ENCODE measurements around the gene HOXB5.

HOXB5 gene

DNA sequence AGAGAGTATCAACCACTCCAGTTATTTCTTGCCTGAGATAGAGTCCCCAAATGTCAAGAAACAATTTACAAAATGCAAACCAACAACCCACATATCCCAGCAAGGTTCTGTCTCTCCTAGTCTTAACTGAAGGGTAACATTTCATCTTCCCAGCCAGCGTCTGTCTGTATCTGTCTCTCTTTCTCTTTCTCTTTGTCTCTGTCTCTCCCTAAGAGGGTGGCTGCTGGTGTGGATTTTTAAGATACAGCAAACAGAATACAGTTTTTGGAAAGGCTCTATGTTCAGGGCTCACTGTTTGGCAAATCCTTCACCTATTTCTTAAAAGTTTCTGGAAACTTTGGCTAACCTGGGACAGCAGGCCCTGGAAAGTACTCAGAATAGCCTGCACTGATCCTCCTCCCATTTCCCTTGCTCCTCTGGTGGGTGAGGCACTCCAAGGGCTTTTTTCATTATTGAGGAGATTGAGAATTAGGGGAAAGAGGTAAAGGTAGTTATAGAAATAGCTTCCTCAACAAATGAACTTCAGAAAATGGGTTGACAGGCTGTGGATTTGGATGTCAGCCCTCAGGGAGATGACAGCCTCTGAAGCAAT lies 21.7 kb downstream of the HOXB5 start:
- Histone ChIP-seq H3K36me3 (ENCODE audit: control insufficient read depth, low read length) (peaks cover 4% of the 10 kb centered on the region; the same call in 1 of the 2 replicates), H4K20me1 (ENCODE audit: control insufficient read depth, insufficient read depth, low read depth, low read length) (no peaks in the 10 kb centered on the region), H3F3A (ENCODE audit: control insufficient read depth, insufficient read depth) (no peaks in the 10 kb centered on the region), H3K9me3 (ENCODE audit: control insufficient read depth, insufficient read depth, low read length) (no peaks in the 10 kb centered on the region), H3K27ac (ENCODE audit: low read depth, low read length) (no peak overlapping the region), H3K27me3 (ENCODE audit: control insufficient read depth, low read length) (no peaks in the 10 kb centered on the region), H3K4me1 (ENCODE audit: control insufficient read depth, low read length) (peaks cover 3% of the 10 kb centered on the region), H3K4me2 (ENCODE audit: low read length) (no peak overlapping the region), H3K79me2 (ENCODE audit: control insufficient read depth, low read length) (peaks cover 3% of the 10 kb centered on the region), H3K4me3 (ENCODE audit: low read length) (no peak overlapping the region), H3K9me2 (replicated peaks; ENCODE audit: control insufficient read depth, low read length) (no peaks in the 10 kb centered on the region)
- TF ChIP-seq, protein P1, sequence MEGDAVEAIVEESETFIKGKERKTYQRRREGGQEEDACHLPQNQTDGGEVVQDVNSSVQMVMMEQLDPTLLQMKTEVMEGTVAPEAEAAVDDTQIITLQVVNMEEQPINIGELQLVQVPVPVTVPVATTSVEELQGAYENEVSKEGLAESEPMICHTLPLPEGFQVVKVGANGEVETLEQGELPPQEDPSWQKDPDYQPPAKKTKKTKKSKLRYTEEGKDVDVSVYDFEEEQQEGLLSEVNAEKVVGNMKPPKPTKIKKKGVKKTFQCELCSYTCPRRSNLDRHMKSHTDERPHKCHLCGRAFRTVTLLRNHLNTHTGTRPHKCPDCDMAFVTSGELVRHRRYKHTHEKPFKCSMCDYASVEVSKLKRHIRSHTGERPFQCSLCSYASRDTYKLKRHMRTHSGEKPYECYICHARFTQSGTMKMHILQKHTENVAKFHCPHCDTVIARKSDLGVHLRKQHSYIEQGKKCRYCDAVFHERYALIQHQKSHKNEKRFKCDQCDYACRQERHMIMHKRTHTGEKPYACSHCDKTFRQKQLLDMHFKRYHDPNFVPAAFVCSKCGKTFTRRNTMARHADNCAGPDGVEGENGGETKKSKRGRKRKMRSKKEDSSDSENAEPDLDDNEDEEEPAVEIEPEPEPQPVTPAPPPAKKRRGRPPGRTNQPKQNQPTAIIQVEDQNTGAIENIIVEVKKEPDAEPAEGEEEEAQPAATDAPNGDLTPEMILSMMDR (IDR thresholded peaks at IDR 0.05; ENCODE audit: low read depth, low read length, poor library complexity, severe bottlenecking) = no peak
- TF ChIP-seq EZH2phosphoT487 (IDR thresholded peaks at IDR 0.05; ENCODE audit: borderline replicate concordance, low read length) = no peak

DNA sequence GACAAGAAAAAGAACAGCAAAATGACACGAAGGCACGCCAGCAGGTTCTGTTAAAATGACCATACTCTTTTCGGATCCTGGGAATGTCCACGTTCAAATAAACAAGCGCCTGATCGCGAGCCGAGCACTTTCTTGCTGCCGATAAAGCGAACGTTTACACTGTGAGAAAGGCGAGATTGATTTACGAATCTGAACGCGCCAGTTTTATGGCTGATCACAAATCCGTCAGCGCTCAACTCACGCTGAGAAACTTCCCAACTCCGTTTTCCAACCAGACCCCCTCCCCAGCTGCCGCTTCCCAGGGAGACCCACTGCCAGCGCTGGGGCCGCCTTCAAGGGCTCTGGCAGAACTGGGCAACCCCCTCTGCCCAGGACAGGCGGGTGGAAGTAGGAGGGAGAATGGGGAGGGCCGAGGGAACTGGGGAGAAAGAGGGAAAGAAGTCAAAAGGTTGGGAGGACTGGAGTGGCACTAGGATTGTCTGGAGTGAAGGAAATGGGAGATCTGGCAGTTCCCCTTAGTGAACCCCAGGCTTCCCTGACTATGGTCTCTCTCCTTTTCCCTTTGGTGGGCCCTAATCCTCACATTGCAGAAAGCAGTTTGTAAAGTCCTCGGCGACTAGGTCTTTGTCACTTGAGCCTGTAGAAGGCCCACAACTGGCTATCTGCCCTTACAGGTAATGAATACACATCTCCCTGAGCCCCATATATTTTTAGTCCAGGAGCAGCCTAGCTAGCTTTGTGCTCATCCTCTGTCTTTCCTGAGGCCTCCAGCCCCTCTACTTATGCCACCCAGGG lies 22.4 kb downstream of the HOXB5 start:
- Histone ChIP-seq H3K36me3 (ENCODE audit: control insufficient read depth, low read length) (peaks cover 4% of the 10 kb centered on the region; the same call in 1 of the 2 replicates), H4K20me1 (ENCODE audit: control insufficient read depth, insufficient read depth, low read depth, low read length) (no peaks in the 10 kb centered on the region), H3F3A (ENCODE audit: control insufficient read depth, insufficient read depth) (no peaks in the 10 kb centered on the region), H3K4me2 (ENCODE audit: low read length) (no peak overlapping the region), H3K27me3 (ENCODE audit: control insufficient read depth, low read length) (no peaks in the 10 kb centered on the region), H3K27ac (ENCODE audit: low read depth, low read length) (no peak overlapping the region), H3K4me3 (ENCODE audit: low read length) (no peak overlapping the region), H3K9me3 (ENCODE audit: control insufficient read depth, insufficient read depth, low read length) (no peaks in the 10 kb centered on the region), H3K9me2 (replicated peaks; ENCODE audit: control insufficient read depth, low read length) (no peaks in the 10 kb centered on the region), H3K79me2 (ENCODE audit: control insufficient read depth, low read length) (no peaks in the 10 kb centered on the region), H3K4me1 (ENCODE audit: control insufficient read depth, low read length) (no peaks in the 10 kb centered on the region)
- TF ChIP-seq, protein P1 (IDR thresholded peaks at IDR 0.05; ENCODE audit: low read depth, low read length, poor library complexity, severe bottlenecking) = no peak
- no peak for TF ChIP-seq EZH2phosphoT487 (IDR thresholded peaks at IDR 0.05; ENCODE audit: borderline replicate concordance, low read length)

DNA sequence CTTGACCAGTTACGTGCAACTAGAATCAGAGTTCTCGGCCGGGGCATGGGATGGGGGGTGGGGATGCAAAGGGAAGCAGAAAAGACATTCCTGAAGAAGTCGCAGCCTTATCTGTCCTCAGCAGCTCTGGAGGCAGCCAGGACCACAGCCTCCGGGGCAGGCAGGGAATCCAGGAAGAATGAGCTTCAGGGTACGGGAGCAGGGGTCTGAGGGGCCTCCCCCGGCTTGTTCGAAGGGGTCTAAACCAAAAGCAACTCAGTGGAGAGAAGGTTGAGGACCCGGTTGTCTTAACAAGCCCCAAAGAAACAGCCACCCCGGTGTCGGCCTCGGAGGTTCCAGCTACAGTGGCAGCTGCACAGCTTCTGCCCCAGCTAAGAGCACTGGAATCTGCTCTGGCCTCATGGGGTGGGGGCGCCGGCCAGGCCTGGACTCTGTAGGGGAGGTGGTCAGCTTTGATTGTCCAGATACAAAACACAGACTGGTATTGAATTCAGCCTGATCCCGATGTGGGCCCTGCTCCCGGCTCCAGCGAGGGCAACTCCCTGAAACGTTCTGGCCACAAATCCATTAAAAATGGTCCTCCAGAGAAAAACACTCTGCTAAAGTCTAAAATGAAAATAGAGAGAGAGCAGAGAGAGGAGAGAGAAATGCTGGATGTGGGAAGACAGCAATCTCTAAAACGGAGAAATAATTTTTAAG lies 23.1 kb downstream of the HOXB5 start:
- Histone ChIP-seq H3K4me3 (ENCODE audit: low read length) (no peak overlapping the region), H3K27ac (ENCODE audit: low read depth, low read length) (no peak overlapping the region), H3K36me3 (ENCODE audit: control insufficient read depth, low read length) (no peaks in the 10 kb centered on the region; the same call in 1 of the 2 replicates), H3K79me2 (ENCODE audit: control insufficient read depth, low read length) (no peaks in the 10 kb centered on the region), H3K4me2 (ENCODE audit: low read length) (no peak overlapping the region), H3K9me3 (ENCODE audit: control insufficient read depth, insufficient read depth, low read length) (no peaks in the 10 kb centered on the region), H3K9me2 (replicated peaks; ENCODE audit: control insufficient read depth, low read length) (no peaks in the 10 kb centered on the region), H3F3A (ENCODE audit: control insufficient read depth, insufficient read depth) (no peaks in the 10 kb centered on the region), H3K4me1 (ENCODE audit: control insufficient read depth, low read length) (no peaks in the 10 kb centered on the region), H3K27me3 (ENCODE audit: control insufficient read depth, low read length) (no peaks in the 10 kb centered on the region), H4K20me1 (ENCODE audit: control insufficient read depth, insufficient read depth, low read depth, low read length) (no peaks in the 10 kb centered on the region)
- TF ChIP-seq, protein P1 (IDR thresholded peaks at IDR 0.05; ENCODE audit: low read depth, low read length, poor library complexity, severe bottlenecking) = no peak
- TF ChIP-seq EZH2phosphoT487 (IDR thresholded peaks at IDR 0.05; ENCODE audit: borderline replicate concordance, low read length) = no peak
